ENCODE results near the gene KIF3C.

DNA sequence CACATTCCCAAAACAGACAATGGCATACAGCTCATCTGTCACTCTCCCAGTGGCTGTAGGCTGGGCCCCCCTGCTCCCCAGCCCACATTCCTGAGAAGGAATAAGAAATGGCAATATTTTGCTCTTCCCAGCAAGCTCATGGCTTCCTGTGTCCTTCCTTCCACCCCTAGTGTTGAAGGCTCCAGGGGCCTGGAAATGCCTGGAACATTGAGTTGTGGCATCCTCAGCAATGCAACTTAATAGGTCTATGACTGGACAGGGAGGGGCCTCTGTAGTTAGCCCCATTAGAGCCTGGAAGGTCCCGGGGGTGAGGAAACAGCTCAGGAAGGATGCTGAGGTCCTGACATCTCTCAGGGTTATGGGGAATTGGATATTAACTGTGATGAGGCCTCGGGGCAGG, 3.3 kb downstream of the KIF3C start:
- TF ChIP-seq, protein P1, sequence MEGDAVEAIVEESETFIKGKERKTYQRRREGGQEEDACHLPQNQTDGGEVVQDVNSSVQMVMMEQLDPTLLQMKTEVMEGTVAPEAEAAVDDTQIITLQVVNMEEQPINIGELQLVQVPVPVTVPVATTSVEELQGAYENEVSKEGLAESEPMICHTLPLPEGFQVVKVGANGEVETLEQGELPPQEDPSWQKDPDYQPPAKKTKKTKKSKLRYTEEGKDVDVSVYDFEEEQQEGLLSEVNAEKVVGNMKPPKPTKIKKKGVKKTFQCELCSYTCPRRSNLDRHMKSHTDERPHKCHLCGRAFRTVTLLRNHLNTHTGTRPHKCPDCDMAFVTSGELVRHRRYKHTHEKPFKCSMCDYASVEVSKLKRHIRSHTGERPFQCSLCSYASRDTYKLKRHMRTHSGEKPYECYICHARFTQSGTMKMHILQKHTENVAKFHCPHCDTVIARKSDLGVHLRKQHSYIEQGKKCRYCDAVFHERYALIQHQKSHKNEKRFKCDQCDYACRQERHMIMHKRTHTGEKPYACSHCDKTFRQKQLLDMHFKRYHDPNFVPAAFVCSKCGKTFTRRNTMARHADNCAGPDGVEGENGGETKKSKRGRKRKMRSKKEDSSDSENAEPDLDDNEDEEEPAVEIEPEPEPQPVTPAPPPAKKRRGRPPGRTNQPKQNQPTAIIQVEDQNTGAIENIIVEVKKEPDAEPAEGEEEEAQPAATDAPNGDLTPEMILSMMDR (IDR thresholded peaks at IDR 0.05) = no peak
- no peak for TF ChIP-seq POLR2AphosphoS5 (IDR thresholded peaks at IDR 0.05)

Data from breast epithelium (tissue), 3 donors.